Measurements from ENCODE around the gene ZNF776.
"Not testable (repeated sequence)": the region's sequence is repeated elsewhere in the genome, so short reads cannot be mapped to it uniquely, and the experiment has no call there.

DNA sequence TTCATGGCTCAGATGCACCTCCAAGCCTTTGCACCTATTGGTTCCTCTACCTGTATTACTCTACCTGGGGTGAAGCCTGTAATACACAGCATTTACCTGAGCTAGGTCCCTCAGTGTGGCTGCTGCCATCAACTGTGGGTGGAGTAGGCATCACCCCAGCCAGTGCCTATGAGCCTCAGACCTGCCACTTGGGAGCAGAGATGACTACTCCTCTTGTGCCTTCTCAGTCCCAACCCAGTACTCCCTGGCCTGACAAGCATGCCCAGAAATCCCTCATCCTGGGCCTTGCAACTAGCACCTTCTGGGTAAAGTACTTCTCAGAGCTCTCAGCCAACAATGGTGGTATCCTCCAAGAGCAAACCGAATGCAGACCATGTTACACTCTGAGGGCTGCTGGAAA lies 50.0 kb downstream of the ZNF776 start:
- TF ChIP-seq EZH2 (IDR thresholded peaks at IDR 0.05; ENCODE audit: low read length, unreplicated experiment); CTCF (conservative IDR thresholded peaks at IDR 0.05; ENCODE audit: low read depth, low read length); EZH2phosphoT487 (IDR thresholded peaks at IDR 0.05; ENCODE audit: borderline replicate concordance, low read length): not testable (repeated sequence)
